Anterior cingulate cortex (tissue), 58 donors: ENCODE measurements around the gene NAA20.

Experiments
- DNase-seq, 58 donors: peaks; one replicate each; lab custom pipeline; 2025; lab: John Stamatoyannopoulos, UW

Gene NAA20, protein sequence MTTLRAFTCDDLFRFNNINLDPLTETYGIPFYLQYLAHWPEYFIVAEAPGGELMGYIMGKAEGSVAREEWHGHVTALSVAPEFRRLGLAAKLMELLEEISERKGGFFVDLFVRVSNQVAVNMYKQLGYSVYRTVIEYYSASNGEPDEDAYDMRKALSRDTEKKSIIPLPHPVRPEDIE

GRCh38 chr20:20017001-20017843 is at the start of gene NAA20:
Gene NAA20 (plus strand): TSS chr20:20017362. CDS start chr20:20017397, 35 bp downstream.
- peak; percentile 46 to 96 (median 90) for DNase-seq

- DNase-seq, result no peak
These were observed 49.7 kb upstream of the NAA20 start for GRCh38 chr20:19967445-19967844.

GRCh38 chr20:19968028-19968427 is 49.1 kb upstream of the NAA20 start:
- no peak for DNase-seq

DNA sequence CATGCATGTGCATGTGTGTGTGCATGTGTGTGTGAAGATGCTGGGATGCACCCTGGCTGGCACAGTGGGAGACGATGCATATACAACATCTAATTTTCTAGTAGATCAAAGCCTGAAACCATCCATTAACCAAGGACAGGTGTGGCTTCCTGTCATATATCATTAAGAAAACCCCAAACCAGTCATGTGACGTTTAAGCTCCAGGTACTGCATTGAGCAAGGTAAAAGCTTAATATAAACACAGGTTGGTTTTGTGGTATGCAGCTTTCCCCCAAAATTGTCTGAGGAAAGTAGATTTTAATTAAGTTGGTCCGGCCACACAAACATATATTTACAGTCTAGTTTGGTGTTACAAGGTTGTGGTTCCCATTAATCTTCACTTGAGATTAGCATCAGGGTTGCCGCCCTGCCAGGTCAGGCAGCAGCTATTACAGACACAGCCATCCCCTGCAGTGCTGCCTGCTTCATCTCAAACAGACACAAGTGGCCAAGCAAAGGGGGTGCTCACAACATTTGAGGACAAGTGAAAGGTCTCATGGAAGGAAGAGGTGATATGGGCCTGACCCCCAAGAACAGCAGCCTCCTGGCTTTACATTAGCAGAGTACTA is 48.6 kb upstream of the NAA20 start:
- no peak for DNase-seq

GRCh38 chr20:19969106-19969505 is 48.1 kb upstream of the NAA20 start:
- no peak for DNase-seq

DNA sequence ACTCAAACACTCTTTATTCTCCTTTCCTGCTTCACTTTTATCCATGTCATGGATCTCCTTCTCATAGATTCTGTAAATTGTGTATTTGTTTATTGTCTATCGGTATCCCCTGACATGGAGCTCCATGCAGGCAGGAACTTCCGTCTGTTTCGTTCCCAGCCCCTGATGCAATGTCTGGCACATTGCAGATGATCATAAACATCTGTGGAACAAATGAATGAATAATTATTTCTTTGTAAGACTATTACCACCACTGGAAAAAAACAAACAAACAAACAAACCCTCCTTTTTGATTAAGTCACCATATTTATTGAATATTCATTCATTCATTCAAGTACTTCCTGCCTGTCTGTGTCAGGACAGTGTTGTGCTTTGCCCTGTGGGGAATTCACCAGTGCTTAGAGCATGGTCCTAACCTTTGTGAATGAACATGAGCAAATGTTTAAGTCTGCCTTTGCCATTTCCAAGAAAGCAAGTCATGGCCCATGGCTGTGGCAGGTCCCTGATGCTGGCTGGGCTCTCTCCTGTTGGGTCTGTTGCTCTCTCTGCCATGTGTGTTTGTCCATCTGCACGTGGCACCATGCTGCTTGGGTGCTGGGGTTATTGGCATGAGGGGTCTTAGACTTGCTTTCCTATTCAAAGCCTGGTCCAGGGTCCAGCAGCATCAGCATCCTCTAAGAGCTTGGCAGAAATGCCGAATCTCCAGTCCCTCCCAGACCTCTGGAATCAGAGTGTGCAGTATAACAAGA is 47.5 kb upstream of the NAA20 start:
- no peak for DNase-seq

DNA sequence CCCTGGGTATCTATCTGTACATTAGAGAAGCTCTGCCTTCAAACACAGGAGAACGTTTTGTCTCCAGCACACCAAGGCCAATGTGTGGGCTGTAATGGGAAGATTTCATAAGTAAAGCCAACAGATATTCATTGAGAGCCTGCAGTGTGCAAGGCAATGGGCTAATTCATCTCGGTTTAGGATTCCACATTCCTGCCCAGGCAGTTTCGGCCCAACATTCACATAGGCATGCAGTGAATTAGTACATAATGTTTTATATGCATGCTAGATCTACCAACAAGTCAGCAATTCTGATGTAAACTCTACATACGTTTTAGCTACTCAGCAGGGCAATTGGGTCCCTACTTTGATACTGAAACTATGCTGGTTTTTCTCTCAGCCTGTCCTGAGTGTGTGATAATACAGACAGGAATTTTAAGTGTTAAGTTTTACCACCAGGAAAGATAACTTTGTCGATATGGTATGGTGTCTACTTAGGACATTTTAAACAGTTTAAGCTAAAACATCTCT is 46.9 kb upstream of the NAA20 start:
- DNase-seq, result no peak

GRCh38 chr20:19971116-19971515 is 46.0 kb upstream of the NAA20 start:
- peak in 1 of 58 donors; percentile 24 for DNase-seq

DNA sequence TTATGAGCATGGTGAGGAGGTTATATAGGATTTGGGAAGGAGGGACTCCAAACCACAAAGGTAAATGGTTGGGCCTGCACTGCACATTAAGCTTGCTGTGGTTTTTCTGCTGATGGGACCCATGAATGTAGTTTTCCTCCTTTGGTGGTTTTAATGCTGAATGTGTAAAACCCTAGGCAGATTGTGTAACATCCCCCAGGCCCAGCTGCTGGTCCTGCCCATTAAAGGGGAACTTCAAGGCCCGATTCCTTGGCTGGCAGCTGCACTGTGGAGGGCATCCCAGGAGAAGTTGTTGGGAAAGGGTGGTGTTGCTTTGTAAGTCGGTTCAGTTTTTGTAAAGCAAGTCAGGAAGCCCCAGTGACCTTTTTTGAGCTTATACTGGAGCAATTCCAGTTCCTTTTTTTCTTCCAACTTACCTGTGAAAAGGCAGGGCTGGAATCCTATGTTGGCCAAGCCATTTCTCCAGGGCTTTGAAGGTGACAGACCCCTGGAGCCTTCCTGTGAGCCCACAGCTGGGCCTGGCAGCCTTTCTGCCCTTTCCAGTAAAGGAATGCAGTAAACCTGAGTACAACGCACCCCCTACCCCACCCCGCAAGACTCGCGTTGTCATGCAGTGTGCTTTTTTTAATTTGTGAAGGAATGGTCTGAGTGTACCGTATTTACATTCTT is 43.1 kb upstream of the NAA20 start:
- DNase-seq, result peak in 34 of 58 donors; percentile 14 to 69 (median 38)

DNA sequence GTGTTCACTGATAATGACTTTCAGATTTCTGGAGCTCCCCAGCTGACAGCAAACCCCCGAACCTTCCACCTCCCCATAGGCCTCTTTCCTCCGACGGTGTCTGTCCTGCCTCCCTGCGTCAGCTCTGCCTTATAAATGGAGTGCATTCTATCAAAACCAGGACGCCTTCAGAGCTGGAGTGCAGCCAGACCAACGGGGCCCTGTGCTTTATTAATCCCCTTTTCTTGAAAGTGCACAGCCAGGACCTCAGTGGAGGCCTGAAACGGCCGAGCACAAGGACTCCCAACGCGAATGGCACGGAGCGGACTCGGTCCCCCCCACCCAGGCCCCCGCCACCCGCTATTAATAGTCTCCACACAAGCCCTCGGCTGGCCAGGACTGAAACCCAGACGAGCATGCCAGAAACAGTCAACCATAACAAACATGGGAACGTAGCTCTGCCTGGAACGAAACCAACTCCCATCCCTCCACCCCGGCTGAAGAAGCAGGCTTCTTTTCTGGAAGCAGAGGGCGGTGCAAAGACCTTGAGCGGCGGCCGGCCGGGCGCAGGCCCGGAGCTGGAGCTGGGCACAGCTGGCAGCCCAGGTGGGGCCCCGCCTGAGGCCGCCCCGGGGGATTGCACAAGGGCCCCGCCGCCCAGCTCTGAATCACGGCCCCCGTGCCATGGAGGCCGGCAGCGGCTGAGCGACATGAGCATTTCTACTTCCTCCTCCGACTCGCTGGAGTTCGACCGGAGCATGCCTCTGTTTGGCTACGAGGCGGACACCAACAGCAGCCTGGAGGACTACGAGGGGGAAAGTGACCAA is 42.3 kb upstream of the NAA20 start:
- DNase-seq, result peak in 57 of 58 donors; percentile 47 to 96 (median 84)

DNA sequence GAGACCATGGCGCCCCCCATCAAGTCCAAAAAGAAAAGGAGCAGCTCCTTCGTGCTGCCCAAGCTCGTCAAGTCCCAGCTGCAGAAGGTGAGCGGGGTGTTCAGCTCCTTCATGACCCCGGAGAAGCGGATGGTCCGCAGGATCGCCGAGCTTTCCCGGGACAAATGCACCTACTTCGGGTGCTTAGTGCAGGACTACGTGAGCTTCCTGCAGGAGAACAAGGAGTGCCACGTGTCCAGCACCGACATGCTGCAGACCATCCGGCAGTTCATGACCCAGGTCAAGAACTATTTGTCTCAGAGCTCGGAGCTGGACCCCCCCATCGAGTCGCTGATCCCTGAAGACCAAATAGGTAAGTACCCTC is 41.7 kb upstream of the NAA20 start:
- DNase-seq, result peak in 11 of 58 donors; percentile 47 to 74 (median 57)

DNA sequence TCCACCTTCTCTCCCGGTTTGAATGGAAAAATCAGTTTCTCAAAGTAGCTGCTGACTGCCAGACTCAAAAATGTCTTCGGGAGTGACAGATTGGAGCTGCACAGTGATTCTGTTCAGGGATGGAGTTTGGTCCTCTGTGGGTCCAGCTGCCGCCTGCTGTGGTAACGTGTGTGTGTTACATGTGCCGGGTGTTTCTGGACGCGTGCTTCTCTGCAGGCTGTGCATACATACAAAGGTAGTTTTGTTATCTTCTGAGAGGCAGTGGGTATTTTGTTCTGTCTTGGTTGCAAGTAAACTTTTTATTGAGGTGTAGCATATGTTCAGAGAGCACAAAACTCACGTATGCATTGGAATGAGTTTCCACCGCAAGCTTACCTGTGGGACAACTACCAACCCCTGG is 41.3 kb upstream of the NAA20 start:
- DNase-seq, result peak in 11 of 58 donors; percentile 15 to 52 (median 28)

- peak in 37 of 58 donors; percentile 11 to 76 (median 54) for DNase-seq
These were observed 40.4 kb upstream of the NAA20 start for GRCh38 chr20:19976595-19977372.

DNA sequence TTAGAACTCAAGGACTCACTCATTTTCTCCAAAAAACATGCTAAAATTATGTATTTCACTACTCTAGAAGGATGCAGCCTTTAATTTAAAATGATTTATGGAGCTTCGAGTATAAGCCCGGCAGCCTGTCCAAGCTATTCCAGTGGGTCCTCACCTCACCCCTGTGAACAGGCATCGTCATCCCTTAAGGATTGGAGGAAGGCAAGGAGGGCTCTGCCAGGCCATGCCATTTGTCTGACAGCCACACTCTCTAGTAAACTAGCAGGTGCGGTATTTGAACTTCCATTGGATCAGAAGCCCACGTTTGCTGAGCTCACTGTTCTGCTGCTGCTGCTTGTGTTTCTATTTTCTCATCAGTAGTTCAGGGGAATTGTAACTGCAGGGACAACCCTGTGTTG is 39.8 kb upstream of the NAA20 start:
- peak in 1 of 58 donors; percentile 15 for DNase-seq

- peak in 6 of 58 donors; percentile 11 to 36 (median 18) for DNase-seq
These were observed 38.5 kb upstream of the NAA20 start for GRCh38 chr20:19978511-19979210.

DNA sequence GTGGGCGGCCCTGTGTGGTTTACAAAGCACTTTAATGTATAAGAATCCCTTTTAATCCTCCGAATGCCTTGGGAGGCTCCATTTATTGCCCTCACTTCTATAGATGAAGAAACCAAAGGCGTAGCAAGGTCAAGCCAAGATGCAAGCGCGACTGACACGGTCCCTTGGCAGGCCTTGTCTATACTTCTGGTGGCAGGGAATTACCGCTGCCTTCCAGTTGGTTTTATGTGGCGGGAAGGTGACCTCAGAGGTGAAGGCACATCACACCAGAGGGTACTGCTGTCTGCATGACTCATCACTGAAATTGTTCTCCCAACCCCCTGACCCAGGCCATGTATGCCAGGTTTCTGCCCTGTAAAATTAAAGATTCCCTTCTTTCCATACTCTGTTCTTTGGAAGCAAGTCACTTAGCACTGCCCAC is 36.1 kb upstream of the NAA20 start:
- peak in 1 of 58 donors; percentile 11 for DNase-seq

DNA sequence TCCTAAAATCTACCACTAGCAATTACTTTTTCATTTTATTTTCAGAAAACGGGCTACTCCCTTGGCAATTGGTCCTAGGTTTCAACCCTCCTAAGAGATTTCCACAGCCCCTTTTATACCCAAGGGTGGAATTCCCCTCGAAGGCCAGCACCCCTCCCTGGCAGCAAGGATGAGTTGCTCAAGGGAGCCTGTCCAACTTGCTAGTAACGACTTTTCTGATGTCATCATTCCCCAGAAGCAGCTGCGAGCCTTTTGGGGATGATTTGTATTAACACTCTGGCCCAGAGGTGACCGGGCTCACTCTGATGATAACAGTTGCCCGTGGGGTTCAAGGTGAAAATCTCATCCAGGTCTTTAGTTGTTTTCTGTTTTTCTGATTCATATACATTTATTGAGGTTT is 30.7 kb upstream of the NAA20 start:
- DNase-seq, result peak in 3 of 58 donors; percentile 18 to 40 (median 37)

- no peak for DNase-seq
These were observed 30.1 kb upstream of the NAA20 start for GRCh38 chr20:19987046-19987445.
